NT2/D1 (cell line): ENCODE measurements around the gene MVD.

Source experiments
- DNase-seq: peaks from one replicate; pipeline ENCODE4 v3.0.0-alpha.2; 2011; ENCODE audit warnings: low read depth, low spot score
- H3K27me3 ChIP-seq: 2 replicates; pipeline ENCODE4 v1.6.0; 2011; ENCODE audit warnings: mild to moderate bottlenecking; ENCODE audit not compliant: insufficient read length, insufficient read depth
- H3K36me3 ChIP-seq: 2 replicates; pipeline ENCODE4 v1.6.1; 2011; ENCODE audit warnings: mild to moderate bottlenecking, low read length, mixed read lengths; ENCODE audit not compliant: insufficient read depth, insufficient read length
- H3K4me1 ChIP-seq: 2 replicates; pipeline ENCODE4 v1.5.1; 2011; ENCODE audit not compliant: insufficient read depth, insufficient read length
- H3K4me3 ChIP-seq: 2 replicates; pipeline ENCODE4 v1.5.1; 2011; ENCODE audit warnings: low read depth; ENCODE audit not compliant: insufficient read length
- H3K9ac ChIP-seq: 2 replicates; pipeline ENCODE4 v1.6.0; 2011; ENCODE audit warnings: low read depth; ENCODE audit not compliant: insufficient read length
- H3K9me3 ChIP-seq: 2 replicates; pipeline ENCODE4 v1.5.1; 2011; ENCODE audit warnings: mild to moderate bottlenecking, low read length; ENCODE audit not compliant: insufficient read depth
- SUZ12 ChIP-seq: IDR thresholded peaks from 2 replicates; pipeline ENCODE4 v1.6.1; 2011; ENCODE audit not compliant: insufficient read length, insufficient read depth; ENCODE audit errors: extremely low read depth
- YY1 ChIP-seq: IDR thresholded peaks from 2 replicates; pipeline ENCODE4 v1.6.1; 2011; ENCODE audit not compliant: insufficient read length, insufficient read depth
- ZNF274 ChIP-seq: IDR thresholded peaks from 2 replicates; pipeline ENCODE4 v1.6.1; 2011; ENCODE audit warnings: mild to moderate bottlenecking, low read depth, low read length

Gene MVD

DNA sequence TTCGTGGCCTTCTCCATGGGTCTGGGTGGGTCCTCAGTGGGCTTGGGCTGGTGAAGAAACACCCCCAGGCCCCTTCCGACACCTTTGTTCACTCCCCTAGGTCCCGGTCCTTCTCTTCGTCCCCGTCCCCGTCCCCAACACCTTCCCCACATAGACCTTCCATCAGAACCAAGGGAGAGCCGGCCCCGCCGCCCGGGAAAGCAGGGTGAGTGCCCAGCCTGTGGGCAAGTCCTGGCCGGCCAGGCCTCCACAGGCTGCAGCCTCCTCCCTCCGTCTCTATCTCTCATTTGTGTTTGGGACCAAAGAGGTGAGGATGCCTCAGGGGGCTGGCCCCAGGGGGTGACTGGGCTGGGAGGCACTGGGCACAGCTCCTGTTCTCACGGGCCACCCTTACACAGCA lies 39.0 kb downstream of the MVD start:
- no peak for DNase-seq
- no peak overlapping the region for H3K9ac ChIP-seq
- H3K36me3 ChIP-seq, result peaks cover 88% of the 10 kb centered on the region

DNA sequence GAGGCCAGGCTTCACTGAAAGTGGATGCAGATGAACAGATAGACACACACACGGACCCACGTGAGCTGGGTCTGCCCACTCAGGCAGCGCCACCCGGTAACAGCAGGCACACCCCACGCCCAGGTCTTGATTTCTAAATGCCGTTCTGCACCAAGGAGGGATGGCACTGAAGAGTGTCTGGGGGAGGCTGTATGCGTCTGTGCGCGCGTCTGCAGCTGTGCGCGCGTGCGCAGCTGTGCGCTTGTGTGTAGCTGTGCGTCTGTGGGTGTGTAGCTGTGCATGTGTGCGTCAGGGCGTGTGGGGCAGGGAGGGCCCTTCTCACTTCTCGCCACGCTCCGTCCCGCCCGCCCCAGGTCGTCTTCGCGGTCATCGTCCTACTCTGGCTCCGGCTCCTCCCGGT lies 40.0 kb downstream of the MVD start:
- peaks cover 88% of the 10 kb centered on the region for H3K36me3 ChIP-seq

More for the DNA sequence above, 39.0 kb downstream of the MVD start:
- Histone ChIP-seq H3K4me3 (no peak overlapping the region), H3K4me1 (peaks cover 6% of the 10 kb centered on the region), H3K9me3 (no peaks in the 10 kb centered on the region), H3K27me3 (no peaks in the 10 kb centered on the region)
- TF ChIP-seq YY1, result no peak
- TF ChIP-seq ZNF274, result no peak
- TF ChIP-seq SUZ12, result no peak

DNA sequence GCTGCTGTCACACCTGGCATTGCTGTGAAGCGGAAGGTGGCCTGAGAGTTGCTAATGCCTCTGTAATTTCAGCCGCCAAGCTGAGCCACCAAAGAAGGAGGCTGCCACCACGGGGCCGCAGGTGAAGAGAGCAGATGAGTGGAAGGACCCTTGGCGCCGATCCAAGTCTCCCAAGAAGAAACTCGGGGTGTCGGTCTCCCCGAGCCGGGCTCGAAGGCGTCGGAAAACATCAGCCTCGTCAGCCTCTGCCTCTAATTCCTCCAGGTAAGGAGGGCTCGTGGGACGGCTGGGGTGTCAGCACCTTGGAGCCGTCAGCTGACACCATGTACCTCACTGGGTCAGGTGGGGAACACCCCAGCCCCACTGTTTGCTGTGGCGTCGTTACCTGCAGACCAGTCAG lies 40.8 kb downstream of the MVD start:
- Histone ChIP-seq H3K27me3 (no peaks in the 10 kb centered on the region), H3K4me1 (peaks cover 4% of the 10 kb centered on the region), H3K9ac (no peak overlapping the region), H3K36me3 (peaks cover 87% of the 10 kb centered on the region), H3K9me3 (no peaks in the 10 kb centered on the region), H3K4me3 (no peak overlapping the region)
- no peak for DNase-seq
- TF ChIP-seq SUZ12, result no peak
- no peak for TF ChIP-seq YY1
- no peak for TF ChIP-seq ZNF274

More for the DNA sequence above, 40.0 kb downstream of the MVD start:
- Histone ChIP-seq H3K4me3 (no peak overlapping the region), H3K9me3 (no peaks in the 10 kb centered on the region), H3K27me3 (no peaks in the 10 kb centered on the region), H3K4me1 (peaks cover 4% of the 10 kb centered on the region), H3K9ac (no peak overlapping the region)
- no peak for TF ChIP-seq YY1
- no peak for TF ChIP-seq SUZ12
- TF ChIP-seq ZNF274, result no peak
- DNase-seq, result no peak

DNA sequence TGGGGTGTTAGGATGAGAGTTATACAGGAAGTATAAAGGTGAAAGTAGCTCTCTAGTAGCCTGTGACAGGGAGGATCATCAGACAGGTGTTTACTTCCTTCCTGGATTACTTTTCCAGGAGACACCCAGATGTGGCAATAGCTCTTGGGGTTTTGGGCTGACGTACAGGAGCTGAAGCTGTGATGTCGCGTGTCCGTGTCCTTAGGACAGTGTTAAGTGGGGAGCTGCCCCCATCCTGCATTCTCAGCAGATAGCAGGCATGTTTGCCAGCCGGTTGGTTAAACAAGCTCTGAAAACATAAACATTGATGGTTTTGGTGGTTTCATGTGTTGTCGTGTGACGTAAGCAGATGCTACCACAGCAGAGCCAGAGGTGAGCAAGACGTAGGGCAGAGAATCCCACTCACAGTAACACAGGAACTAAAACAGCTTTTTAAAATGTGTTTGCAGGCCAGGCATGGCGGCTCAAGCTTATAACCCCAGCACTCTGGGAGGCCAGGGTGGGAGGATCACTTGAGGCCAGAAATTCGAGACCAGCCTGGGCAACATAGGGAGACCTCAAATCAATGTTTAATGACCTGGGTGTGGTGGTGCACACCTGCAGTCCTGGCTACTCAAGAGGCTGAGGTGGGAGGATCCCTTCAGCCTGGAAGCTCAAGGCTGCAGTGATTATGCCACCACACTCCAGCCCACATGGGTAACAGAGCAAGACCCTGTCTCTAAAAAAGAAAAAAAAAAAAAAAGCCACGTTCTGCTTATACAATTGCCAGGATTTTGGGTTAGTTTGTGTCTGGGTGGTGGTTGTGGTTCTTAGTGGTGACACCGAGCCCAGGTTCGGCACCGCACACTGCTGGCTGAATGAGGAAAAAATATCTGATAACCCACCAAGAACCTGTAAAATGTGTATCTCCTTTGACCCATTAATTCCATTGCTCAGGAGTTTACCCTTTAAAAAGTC lies 42.8 kb downstream of the MVD start:
- Histone ChIP-seq H3K4me3 (no peak overlapping the region), H3K9ac (no peak overlapping the region), H3K4me1 (peaks cover 8% of the 10 kb centered on the region), H3K36me3 (peaks cover 87% of the 10 kb centered on the region), H3K9me3 (no peaks in the 10 kb centered on the region), H3K27me3 (no peaks in the 10 kb centered on the region)
- no peak for DNase-seq
- no peak for TF ChIP-seq ZNF274
- TF ChIP-seq SUZ12, result no peak
- TF ChIP-seq YY1, result no peak

DNA sequence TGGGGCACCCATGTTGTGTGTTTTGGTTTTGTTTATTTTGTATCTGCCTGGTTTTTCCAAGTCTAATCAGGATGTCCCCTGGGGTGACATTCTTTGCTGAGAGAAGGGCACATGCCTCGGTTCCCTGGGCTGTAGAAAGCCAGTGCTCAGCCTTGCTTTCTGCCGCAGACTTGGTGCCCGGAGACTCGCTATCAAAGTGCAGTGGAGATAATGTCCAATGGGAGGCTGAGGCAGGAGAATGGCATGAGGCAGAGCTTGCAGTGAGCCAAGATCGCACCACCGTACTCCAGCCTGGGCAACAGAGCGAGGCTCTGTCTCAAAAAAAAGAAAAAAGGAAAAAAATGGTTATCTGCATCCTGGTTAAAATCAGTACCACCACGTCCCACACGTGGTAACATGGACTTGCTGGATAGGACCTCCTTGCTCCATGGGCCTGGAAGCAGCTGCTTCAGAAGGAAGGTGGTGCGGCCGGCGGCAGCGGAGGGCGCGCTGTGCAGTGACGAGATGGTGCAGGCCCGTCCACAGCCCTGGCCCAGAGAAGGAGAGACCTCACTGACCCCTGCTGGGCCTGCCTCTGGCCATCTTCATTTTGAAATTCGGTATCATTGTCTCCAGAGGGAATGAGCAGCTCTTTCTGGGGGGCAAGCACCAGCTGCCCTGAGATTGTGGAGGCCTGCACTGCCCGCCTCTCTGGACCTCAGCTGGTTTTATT lies 43.8 kb downstream of the MVD start:
- Histone ChIP-seq H3K9ac (peak overlapping the region; percentile 47), H3K36me3 (peaks cover 86% of the 10 kb centered on the region)

DNA sequence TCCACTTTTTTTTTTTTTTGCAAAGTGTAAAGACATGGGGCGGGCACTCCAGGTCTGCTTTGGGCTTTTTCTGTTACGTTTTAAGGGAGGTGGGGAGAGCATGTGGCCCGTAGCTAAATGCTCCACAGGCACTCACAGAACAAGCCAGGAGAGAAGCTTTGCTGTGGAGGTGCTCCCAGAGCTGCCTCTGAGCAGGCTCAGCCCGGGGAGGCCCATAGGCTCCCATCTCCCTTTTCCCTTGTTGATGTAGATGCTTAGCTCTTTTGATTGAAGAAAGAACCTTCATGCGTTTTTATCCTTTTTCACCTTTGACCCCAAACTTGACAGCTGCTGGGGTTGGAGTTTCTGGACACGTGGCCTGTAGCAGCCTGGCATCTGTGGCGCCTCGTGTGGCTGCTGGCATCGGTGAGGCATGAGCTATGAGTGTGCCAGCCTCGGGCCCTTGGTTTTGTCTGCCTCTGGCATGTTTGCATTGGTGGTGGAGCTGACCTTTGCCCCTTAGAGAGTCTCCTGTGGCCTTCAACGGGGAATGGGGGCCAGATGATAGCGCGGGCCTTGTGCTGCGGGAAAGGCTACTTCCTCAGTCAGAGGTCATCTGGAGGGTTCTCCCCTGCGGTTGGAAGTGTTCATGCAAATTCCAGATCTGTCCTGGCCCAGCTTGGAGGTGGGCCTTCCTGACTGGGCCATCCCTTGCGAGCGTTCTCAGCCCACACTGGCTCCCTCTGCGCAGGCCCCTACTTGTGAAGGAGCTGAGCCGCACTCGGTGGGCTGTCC lies 44.5 kb downstream of the MVD start:
- Histone ChIP-seq H3K9me3 (no peaks in the 10 kb centered on the region), H3K27me3 (no peaks in the 10 kb centered on the region), H3K4me1 (peaks cover 12% of the 10 kb centered on the region), H3K36me3 (peaks cover 83% of the 10 kb centered on the region), H3K4me3 (no peak overlapping the region), H3K9ac (peak overlapping the region; percentile 47)
- DNase-seq, result no peak
- TF ChIP-seq YY1 (no peak), SUZ12 (no peak), ZNF274 (no peak)

More for the DNA sequence above, 43.8 kb downstream of the MVD start:
- Histone ChIP-seq H3K27me3 (no peaks in the 10 kb centered on the region), H3K9me3 (no peaks in the 10 kb centered on the region), H3K4me3 (no peak overlapping the region), H3K4me1 (peaks cover 10% of the 10 kb centered on the region)
- TF ChIP-seq SUZ12 (no peak), YY1 (no peak), ZNF274 (no peak)
- no peak for DNase-seq
